RWPE2 (cell line): ENCODE data around the gene P3H2.

ENCODE experiments used
- ATAC-seq: fragments of 200-7000 bp; cut with Tn5 transposase; 3 replicates; pipeline ENCODE4 v1.9.1; 2021; ENCODE audit warnings: low read depth
- DNase-seq: peaks from one replicate; pipeline ENCODE4 v3.0.0-alpha.2; 2020; ENCODE audit warnings: low spot score
- H3K27ac ChIP-seq: fragments of 450-650 bp; 2 replicates; pipeline ENCODE4 v1.5.1; 2017; ENCODE audit warnings: mild to moderate bottlenecking; ENCODE audit not compliant: poor library complexity, severe bottlenecking
- H3K27me3 ChIP-seq: fragments of 250-450 bp; sonication (Bioruptor Pico); 2 replicates; pipeline ENCODE4 v1.5.1; 2021; ENCODE audit warnings: mild to moderate bottlenecking, moderate library complexity; ENCODE audit not compliant: insufficient read depth, poor library complexity, severe bottlenecking
- H3K36me3 ChIP-seq: fragments of 250-450 bp; sonication (Bioruptor Pico); 2 replicates; pipeline ENCODE4 v1.5.1; 2020; ENCODE audit warnings: low read depth, mild to moderate bottlenecking, moderate library complexity
- H3K4me1 ChIP-seq: fragments of 250-450 bp; sonication (Bioruptor Pico); 2 replicates; pipeline ENCODE4 v1.5.1; 2021; ENCODE audit warnings: mild to moderate bottlenecking, moderate library complexity; ENCODE audit not compliant: insufficient read depth, poor library complexity, severe bottlenecking
- H3K4me3 ChIP-seq: fragments of 250-450 bp; sonication (Bioruptor Pico); 2 replicates; pipeline ENCODE4 v1.5.1; 2021; ENCODE audit warnings: mild to moderate bottlenecking, moderate library complexity; ENCODE audit not compliant: severe bottlenecking
- H3K9me3 ChIP-seq: fragments of 250-450 bp; sonication (Bioruptor Pico); 2 replicates; pipeline ENCODE4 v1.5.1; 2021; ENCODE audit warnings: mild to moderate bottlenecking, moderate library complexity; ENCODE audit not compliant: severe bottlenecking
- CTCF ChIP-seq: fragments of 450-650 bp; IDR thresholded peaks from one replicate; pipeline ENCODE4 v1.5.1; 2017; ENCODE audit warnings: mild to moderate bottlenecking, moderate library complexity; ENCODE audit not compliant: poor library complexity, severe bottlenecking

The P3H2 gene

GRCh38 chr3:190121061-190121377, 322 bp upstream of the P3H2 start:
- Histone ChIP-seq H3K27me3 (no peaks in the 10 kb centered on the region), H3K9me3 (no peaks in the 10 kb centered on the region), H3K4me1 (peaks cover 12% of the 10 kb centered on the region), H3K36me3 (no peaks in the 10 kb centered on the region), H3K27ac (peak overlapping the region; percentile 5), H3K4me3 (peak overlapping the region; percentile 50)
- ATAC-seq (no peak), DNase-seq (no peak)
- TF ChIP-seq CTCF = no peak

GRCh38 chr3:190119461-190120268, 1.0 kb downstream of the P3H2 start:
- Histone ChIP-seq H3K36me3 (no peaks in the 10 kb centered on the region), H3K4me3 (peak overlapping the region; percentile 50), H3K27me3 (no peaks in the 10 kb centered on the region), H3K9me3 (no peaks in the 10 kb centered on the region), H3K27ac (peak overlapping the region; percentile 5), H3K4me1 (peaks cover 12% of the 10 kb centered on the region)
- DNase-seq (no peak), ATAC-seq (no peak)
- no peak for TF ChIP-seq CTCF

DNA sequence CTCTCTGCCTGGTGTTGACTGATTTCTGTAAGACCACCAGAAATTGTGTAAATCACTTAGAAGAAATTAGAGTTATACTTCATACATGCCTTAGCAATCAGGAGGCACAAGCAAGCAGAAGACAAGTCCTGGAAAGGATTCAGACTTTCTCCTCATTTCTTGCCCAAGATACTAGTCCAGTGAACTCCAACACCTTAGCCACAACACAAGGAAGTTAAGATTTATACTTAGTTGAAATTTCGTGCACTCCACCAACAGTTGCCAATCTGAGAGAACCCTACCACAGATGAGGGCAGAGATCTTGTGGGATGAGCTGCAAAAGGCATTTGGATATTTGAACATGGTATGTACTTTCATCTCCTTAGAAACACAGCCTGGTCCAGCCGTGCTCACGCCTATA, 2.3 kb downstream of the P3H2 start:
- H3K4me1 ChIP-seq = peaks cover 12% of the 10 kb centered on the region
- H3K4me3 ChIP-seq = no peak overlapping the region
- no peaks in the 10 kb centered on the region for H3K27me3 ChIP-seq
- H3K27ac ChIP-seq = peak overlapping the region; percentile 49
- ATAC-seq = no peak
- no peak for TF ChIP-seq CTCF
- DNase-seq = no peak
- H3K36me3 ChIP-seq = no peaks in the 10 kb centered on the region
- no peaks in the 10 kb centered on the region for H3K9me3 ChIP-seq

- no peak for TF ChIP-seq CTCF
Measured at GRCh38 chr3:190117981-190118380, 2.7 kb downstream of the P3H2 start.

DNA sequence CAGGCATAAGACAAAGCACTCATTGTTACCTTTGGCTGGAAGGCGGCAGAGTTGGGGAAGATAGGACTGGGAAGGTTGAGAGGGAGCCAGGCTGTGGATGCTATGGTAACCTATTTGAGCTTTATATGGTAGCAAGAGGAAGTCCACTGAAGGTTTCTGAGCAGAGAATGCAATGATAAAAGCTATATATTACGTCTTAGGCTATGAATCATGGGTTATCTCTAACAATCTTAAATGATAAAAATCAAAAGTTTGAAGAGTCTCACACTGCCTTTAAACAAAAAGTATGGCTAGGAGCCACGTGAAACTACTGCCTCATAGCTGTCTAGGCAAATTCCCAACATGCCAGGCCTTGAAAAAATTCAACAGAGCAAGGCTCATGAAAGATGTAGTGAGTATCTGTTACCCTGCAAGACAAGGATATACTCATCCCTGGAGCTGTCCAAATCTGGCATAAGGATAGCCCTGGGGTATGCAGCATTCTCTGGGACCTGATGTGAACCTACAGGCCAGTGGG, 4.1 kb downstream of the P3H2 start:
- H3K36me3 ChIP-seq = no peaks in the 10 kb centered on the region
- no peak for DNase-seq
- TF ChIP-seq CTCF = no peak
- ATAC-seq = peak; percentile 6; the same call in 1 of the 3 replicates
- no peaks in the 10 kb centered on the region for H3K27me3 ChIP-seq
- H3K4me3 ChIP-seq = no peak overlapping the region
- peaks cover 12% of the 10 kb centered on the region for H3K4me1 ChIP-seq
- peak overlapping the region; percentile 49 for H3K27ac ChIP-seq
- H3K9me3 ChIP-seq = no peaks in the 10 kb centered on the region

More at GRCh38 chr3:190117981-190118380, 2.7 kb downstream of the P3H2 start:
- no peaks in the 10 kb centered on the region for H3K9me3 ChIP-seq
- ATAC-seq = no peak
- H3K4me3 ChIP-seq = no peak overlapping the region
- DNase-seq = no peak
- peaks cover 12% of the 10 kb centered on the region for H3K4me1 ChIP-seq
- H3K27me3 ChIP-seq = no peaks in the 10 kb centered on the region
- peak overlapping the region; percentile 49 for H3K27ac ChIP-seq
- H3K36me3 ChIP-seq = no peaks in the 10 kb centered on the region
